Smooth muscle cell (in vitro differentiated cells): Measurements from ENCODE around the gene GIMAP6. TPM values are rescaled to one million over a fixed set of nuclear protein-coding genes. Genes with fewer than 3 reads are reported as not detected.
"Not testable (repeated sequence)": the region's sequence is repeated elsewhere in the genome, so short reads cannot be mapped to it uniquely, and the experiment has no call there.

ENCODE experiments used
- DNase-seq: peaks from one replicate; lab custom pipeline; 2025; ENCODE audit not compliant: unreplicated experiment; lab: John Stamatoyannopoulos, UW
- H2AFZ ChIP-seq: fragments of 200-600 bp; sonication (generic); 2 replicates; pipeline ENCODE4 v1.6.0; 2016; ENCODE audit warnings: antibody characterized with exemption, low read depth, mild to moderate bottlenecking
- H3F3A ChIP-seq: fragments of 200-600 bp; sonication (generic); 2 replicates; pipeline ENCODE4 v1.6.0; 2017; ENCODE audit warnings: antibody characterized with exemption, low read depth
- H3K27ac ChIP-seq: fragments of 200-600 bp; sonication (generic); 2 replicates; pipeline ENCODE4 v1.5.1; 2016; ENCODE audit warnings: low read depth, mild to moderate bottlenecking
- H3K27me3 ChIP-seq: fragments of 200-600 bp; sonication (generic); 2 replicates; pipeline ENCODE4 v1.6.1; 2016; ENCODE audit warnings: low read depth, mild to moderate bottlenecking
- H3K36me3 ChIP-seq: fragments of 200-600 bp; sonication (generic); 2 replicates; pipeline ENCODE4 v1.5.1; 2016; ENCODE audit warnings: low read depth
- H3K4me1 ChIP-seq: fragments of 200-600 bp; sonication (generic); 2 replicates; pipeline ENCODE4 v1.5.1; 2016; ENCODE audit warnings: low read depth
- H3K4me2 ChIP-seq: fragments of 200-600 bp; sonication (generic); 2 replicates; pipeline ENCODE4 v1.6.0; 2016; ENCODE audit warnings: mild to moderate bottlenecking
- H3K4me3 ChIP-seq: fragments of 200-600 bp; sonication (generic); 2 replicates; pipeline ENCODE4 v1.5.1; 2016; ENCODE audit warnings: mild to moderate bottlenecking
- H3K79me2 ChIP-seq: fragments of 200-600 bp; sonication (generic); 2 replicates; pipeline ENCODE4 v1.6.0; 2016; ENCODE audit warnings: low read depth, mild to moderate bottlenecking
- H3K9ac ChIP-seq: fragments of 200-600 bp; sonication (generic); 2 replicates; pipeline ENCODE4 v1.6.0; 2016; ENCODE audit warnings: low read depth
- H3K9me3 ChIP-seq: fragments of 200-600 bp; sonication (generic); replicated peaks from 2 replicates; pipeline ENCODE4 v1.5.1; 2016; ENCODE audit warnings: low read depth
- H4K20me1 ChIP-seq: fragments of 200-600 bp; sonication (generic); 2 replicates; pipeline ENCODE4 v1.6.0; 2016; ENCODE audit warnings: low read depth
- CTCF ChIP-seq: fragments of 200-600 bp; sonication (generic); IDR thresholded peaks from 2 replicates; pipeline ENCODE4 v1.5.1; 2017; ENCODE audit warnings: borderline replicate concordance, mild to moderate bottlenecking, antibody characterized with exemption; ENCODE audit not compliant: insufficient read depth, poor library complexity, severe bottlenecking
- WGBS: methylation state at CpG from one replicate; pipeline ENCODE4 v1.1.7; 2016; ENCODE audit warnings: low lambda C conversion rate; 5-methylcytosine and 5-hydroxymethylcytosine counted together
- polyA plus RNA-seq: library from polyadenylated mRNA; unstranded; fragments of >200 nt; fragmentation: Nextera tagmentation; extraction: Ambion mirVana; gene quantifications from 2 replicates; pipeline ENCODE4 v1.2.1, GENCODE V29; 2016
- total RNA-seq: library from RNA; depleted of rRNA; stranded (reverse); fragments of >200 nt; gene quantifications from 2 replicates; pipeline ENCODE4 v1.2.3, GENCODE V29; 2014

Gene GIMAP6
- total and polyA plus RNA-seq, 2 experiments from 2014 or later: not detected

GRCh38 chr7:150621376-150621775, 10.8 kb downstream of the GIMAP6 start:
- Histone ChIP-seq H4K20me1 (no peaks in the 10 kb centered on the region), H3K27me3 (no peaks in the 10 kb centered on the region), H3K9me3 (no peaks in the 10 kb centered on the region), H3K9ac (no peak overlapping the region), H3K27ac (no peak overlapping the region), H3F3A (no peaks in the 10 kb centered on the region), H2AFZ (no peak overlapping the region), H3K4me3 (no peak overlapping the region), H3K79me2 (no peaks in the 10 kb centered on the region), H3K4me2 (no peak overlapping the region), H3K4me1 (no peaks in the 10 kb centered on the region), H3K36me3 (no peaks in the 10 kb centered on the region)
- no peak for DNase-seq
- 76% methylated on average over 1 of the region's 1 CpG for WGBS
- no peak for TF ChIP-seq CTCF

DNA sequence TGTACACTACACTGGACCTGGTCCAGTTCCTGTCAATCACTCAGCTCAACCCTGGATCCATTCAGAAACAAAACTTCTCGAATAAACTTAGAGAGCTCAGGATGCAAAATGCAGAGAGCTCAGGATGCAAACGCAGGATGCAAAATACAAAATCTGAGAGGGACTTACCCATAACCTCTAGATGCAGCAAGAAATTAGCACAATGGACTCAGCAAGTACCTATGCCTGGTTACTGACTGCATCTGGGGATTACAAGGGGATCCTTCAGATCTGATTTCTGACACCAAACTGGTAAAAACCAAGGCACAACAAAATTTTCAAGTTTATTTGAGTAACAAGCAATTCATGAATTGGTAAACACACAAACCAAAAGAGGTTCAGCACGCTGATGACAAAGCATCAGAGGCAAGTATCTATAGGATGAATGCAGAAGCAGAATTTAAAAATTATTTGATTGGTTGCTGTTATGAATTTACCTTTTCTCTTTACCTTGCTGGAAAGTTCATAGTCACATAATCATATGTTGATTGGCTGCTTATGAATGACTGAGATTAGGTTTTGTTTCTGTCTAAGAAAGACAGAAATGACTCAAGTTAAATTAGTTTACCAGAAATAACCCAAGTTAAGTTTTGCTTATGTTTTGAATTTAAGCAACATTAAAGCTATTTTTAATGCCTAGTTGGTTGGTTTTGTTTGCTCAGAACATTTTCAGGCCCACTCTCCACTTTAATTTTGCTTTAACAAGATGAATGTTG, 11.4 kb downstream of the GIMAP6 start:
- no peaks in the 10 kb centered on the region for H3K9me3 ChIP-seq
- WGBS: 77% methylated on average over 3 of the region's 3 CpGs
- no peak overlapping the region for H3K27ac ChIP-seq
- H2AFZ ChIP-seq: no peak overlapping the region
- H3K27me3 ChIP-seq: no peaks in the 10 kb centered on the region
- no peaks in the 10 kb centered on the region for H3K79me2 ChIP-seq
- no peak overlapping the region for H3K4me3 ChIP-seq
- no peak for TF ChIP-seq CTCF
- no peaks in the 10 kb centered on the region for H3K4me1 ChIP-seq
- DNase-seq: no peak
- H3F3A ChIP-seq: no peaks in the 10 kb centered on the region
- H3K4me2 ChIP-seq: no peak overlapping the region
- no peaks in the 10 kb centered on the region for H3K36me3 ChIP-seq
- no peak overlapping the region for H3K9ac ChIP-seq
- H4K20me1 ChIP-seq: no peaks in the 10 kb centered on the region

GRCh38 chr7:150620061-150620460, 12.1 kb downstream of the GIMAP6 start:
- no peak for TF ChIP-seq CTCF
- Histone ChIP-seq H3K36me3 (no peaks in the 10 kb centered on the region), H3K27me3 (no peaks in the 10 kb centered on the region), H2AFZ (no peak overlapping the region), H3F3A (no peaks in the 10 kb centered on the region), H3K79me2 (no peaks in the 10 kb centered on the region), H3K4me3 (no peak overlapping the region), H3K9ac (no peak overlapping the region), H3K27ac (no peak overlapping the region), H3K9me3 (no peaks in the 10 kb centered on the region), H3K4me1 (no peaks in the 10 kb centered on the region), H3K4me2 (no peak overlapping the region), H4K20me1 (no peaks in the 10 kb centered on the region)
- no peak for DNase-seq
- WGBS: 83% methylated on average over 3 of the region's 3 CpGs

GRCh38 chr7:150615221-150615755, 16.9 kb downstream of the GIMAP6 start:
- not testable (repeated sequence) for H3K9ac ChIP-seq, H3K4me1 ChIP-seq, H3K9me3 ChIP-seq, DNase-seq, H3K27ac ChIP-seq, H3K4me3 ChIP-seq, H3K36me3 ChIP-seq, H3F3A ChIP-seq, H3K4me2 ChIP-seq, H3K27me3 ChIP-seq, H3K79me2 ChIP-seq, H2AFZ ChIP-seq, H4K20me1 ChIP-seq
- WGBS: 75% methylated on average over 5 of the region's 5 CpGs

GRCh38 chr7:150614426-150614825, 17.8 kb downstream of the GIMAP6 start:
- not testable (repeated sequence) for H3K4me1 ChIP-seq, H3K4me2 ChIP-seq

More at GRCh38 chr7:150614426-150614825, 17.8 kb downstream of the GIMAP6 start:
- H3K27ac ChIP-seq, H3K79me2 ChIP-seq, H3K27me3 ChIP-seq, H2AFZ ChIP-seq, H3K9me3 ChIP-seq, H3F3A ChIP-seq, H3K9ac ChIP-seq, DNase-seq, H3K36me3 ChIP-seq, H4K20me1 ChIP-seq, H3K4me3 ChIP-seq: not testable (repeated sequence)
- WGBS: 80% methylated on average over 1 of the region's 1 CpG
